ENCODE data around the gene M1AP.

GRCh38 chr2:74593826-74594772 lies 54.0 kb downstream of the M1AP start:
- TF ChIP-seq CTCF (IDR thresholded peaks at IDR 0.05) (no peak), POLR2A (IDR thresholded peaks at IDR 0.05) (no peak)

Measured in Peyer's patch (tissue), 4 donors.